Measurements from ENCODE around the gene IRF2BP1. TPM values are rescaled to one million over a fixed set of nuclear protein-coding genes. Genes with fewer than 3 reads are reported as not detected.

Gene IRF2BP1
- total RNA-seq, 1 experiment from 2014 or later, result 24.7 TPM

GRCh38 chr19:45866400-45867176 is 19.4 kb downstream of the IRF2BP1 start:
- no peak overlapping the region for H3K4me3 ChIP-seq
- CTCF ChIA-PET, result interaction anchor here (0.7 kb wide), 1 partner anchor 38 kb away, joined by 8 read pairs; no protein-coding TSS in a partner anchor
- peaks cover 6% of the 10 kb centered on the region for H3K4me1 ChIP-seq (replicated peaks; ENCODE audit: insufficient read depth)
- H3F3A ChIP-seq (ENCODE audit: insufficient read depth, low read depth), result peaks cover 17% of the 10 kb centered on the region; the same call in 1 of the 2 replicates
- no peaks in the 10 kb centered on the region for H3K9me2 ChIP-seq (ENCODE audit: insufficient read depth)
- H3K27me3 ChIP-seq (ENCODE audit: insufficient read depth, low read depth), result peaks cover 58% of the 10 kb centered on the region
- H3K9me3 ChIP-seq (ENCODE audit: insufficient read depth, low read depth), result no peaks in the 10 kb centered on the region
- peaks cover 13% of the 10 kb centered on the region for H3K79me2 ChIP-seq (ENCODE audit: low read depth)
- POLR2A ChIA-PET (ENCODE audit: unreplicated experiment), result no interaction called here
- BruUV-seq (replicated peaks), result no TSS peak
- no peak overlapping the region for H3K27ac ChIP-seq
- TF ChIP-seq EZH2 (IDR thresholded peaks at IDR 0.05; ENCODE audit: low read depth) (no peak), CTCF (conservative IDR thresholded peaks at IDR 0.05) (no peak)
- intact Hi-C loops (cut with micrococcal nuclease; ENCODE audit: unreplicated experiment), result loop anchor here (10.0 kb wide), 2 partner anchors 208 to 398 kb away; no protein-coding TSS in a partner anchor
- no peak for DNase-seq
- H2AFZ ChIP-seq, result no peak overlapping the region
- H3K4me2 ChIP-seq, result peak overlapping the region; percentile 22; the same call in 1 of the 2 replicates
- no peaks in the 10 kb centered on the region for H4K20me1 ChIP-seq (ENCODE audit: insufficient read depth)
- no peaks in the 10 kb centered on the region for H3K36me3 ChIP-seq (ENCODE audit: low read depth)

GRCh38 chr19:45865269-45865948 is 20.5 kb downstream of the IRF2BP1 start:
- no peak for DNase-seq
- Histone ChIP-seq H3K9me3 (ENCODE audit: insufficient read depth, low read depth) (no peaks in the 10 kb centered on the region), H3K79me2 (ENCODE audit: low read depth) (peaks cover 24% of the 10 kb centered on the region), H3K4me3 (no peak overlapping the region), H3F3A (ENCODE audit: insufficient read depth, low read depth) (peaks cover 12% of the 10 kb centered on the region; the same call in 1 of the 2 replicates), H3K27ac (no peak overlapping the region), H3K27me3 (ENCODE audit: insufficient read depth, low read depth) (peaks cover 47% of the 10 kb centered on the region), H3K36me3 (ENCODE audit: low read depth) (0 out of 2 replicates have a peak, but pooled peaks cover 4% of the 10 kb centered on the region), H3K4me2 (no peak overlapping the region), H2AFZ (no peak overlapping the region), H4K20me1 (ENCODE audit: insufficient read depth) (no peaks in the 10 kb centered on the region), H3K4me1 (replicated peaks; ENCODE audit: insufficient read depth) (peaks cover 15% of the 10 kb centered on the region), H3K9me2 (ENCODE audit: insufficient read depth) (no peaks in the 10 kb centered on the region)
- ChIA-PET CTCF (no interaction called here), POLR2A (ENCODE audit: unreplicated experiment) (no interaction called here)
- intact Hi-C loops (cut with micrococcal nuclease; ENCODE audit: unreplicated experiment), result loop anchor here (10.0 kb wide), 2 partner anchors 209 to 399 kb away; no protein-coding TSS in a partner anchor
- BruUV-seq (replicated peaks), result no TSS peak
- TF ChIP-seq EZH2 (IDR thresholded peaks at IDR 0.05; ENCODE audit: low read depth), result no peak
- TF ChIP-seq CTCF (conservative IDR thresholded peaks at IDR 0.05), result no peak

- intact Hi-C loops (cut with micrococcal nuclease; ENCODE audit: unreplicated experiment), result loop anchor here (10.0 kb wide), 2 partner anchors 210 to 400 kb away; no protein-coding TSS in a partner anchor
- DNase-seq, result no peak
- peaks cover 47% of the 10 kb centered on the region for H3K27me3 ChIP-seq (ENCODE audit: insufficient read depth, low read depth)
- ChIA-PET POLR2A (ENCODE audit: unreplicated experiment) (interaction anchor here (0.5 to 0.6 kb wide), 2 partner anchors 63 to 269 kb away, joined by 3 to 4 read pairs; no protein-coding TSS in a partner anchor), CTCF (no interaction called here)
- H3K27ac ChIP-seq, result no peak overlapping the region
- H3K79me2 ChIP-seq (ENCODE audit: low read depth), result peaks cover 30% of the 10 kb centered on the region
- no peaks in the 10 kb centered on the region for H3K9me3 ChIP-seq (ENCODE audit: insufficient read depth, low read depth)
- peaks cover 18% of the 10 kb centered on the region; the same call in 1 of the 2 replicates for H3F3A ChIP-seq (ENCODE audit: insufficient read depth, low read depth)
- H3K36me3 ChIP-seq (ENCODE audit: low read depth), result peaks cover 5% of the 10 kb centered on the region; the same call in 1 of the 2 replicates
- no peaks in the 10 kb centered on the region for H4K20me1 ChIP-seq (ENCODE audit: insufficient read depth)
- no TSS peak for BruUV-seq (replicated peaks)
- H2AFZ ChIP-seq, result no peak overlapping the region
- no peak overlapping the region for H3K4me2 ChIP-seq
- H3K4me1 ChIP-seq (replicated peaks; ENCODE audit: insufficient read depth), result peaks cover 15% of the 10 kb centered on the region
- no peaks in the 10 kb centered on the region for H3K9me2 ChIP-seq (ENCODE audit: insufficient read depth)
- no peak overlapping the region for H3K4me3 ChIP-seq
- no peak for TF ChIP-seq EZH2 (IDR thresholded peaks at IDR 0.05; ENCODE audit: low read depth)
- TF ChIP-seq CTCF (conservative IDR thresholded peaks at IDR 0.05), result no peak
Observed at GRCh38 chr19:45864629-45865082, 21.3 kb downstream of the IRF2BP1 start.

All from PC-9 (cell line).